Fibroblast of lung (primary cell): ENCODE data around the gene GAB2. TPM values are rescaled to one million over a fixed set of nuclear protein-coding genes. Genes with fewer than 3 reads are reported as not detected.

ENCODE experiments used
- DNase-seq, 2 donors: peaks; one replicate each; pipeline versions ENCODE4 v3.0.0 to v3.0.0-alpha.2; 2010; ENCODE audit warnings: low read depth in 2 of 2
- H2AFZ ChIP-seq: 2 replicates; pipeline ENCODE4 v1.5.1; 2012; ENCODE audit warnings: low read length, control low read depth, inconsistent platforms
- H3K27ac ChIP-seq: 2 replicates; pipeline ENCODE4 v1.5.1; 2011; ENCODE audit warnings: low read length, control low read depth; ENCODE audit not compliant: insufficient read depth
- H3K27me3 ChIP-seq: 2 replicates; pipeline ENCODE4 v1.5.1; 2011; ENCODE audit warnings: mild to moderate bottlenecking, low read length; ENCODE audit not compliant: control insufficient read depth, insufficient read depth
- H3K36me3 ChIP-seq: 2 replicates; pipeline ENCODE4 v1.5.1; 2011; ENCODE audit warnings: low read length; ENCODE audit not compliant: control insufficient read depth, insufficient read depth
- H3K4me1 ChIP-seq: 2 replicates; pipeline ENCODE4 v1.5.1; 2011; ENCODE audit warnings: low read length; ENCODE audit not compliant: control insufficient read depth, insufficient read depth; ENCODE audit errors: extremely low read depth
- H3K4me2 ChIP-seq: 2 replicates; pipeline ENCODE4 v1.5.1; 2011; ENCODE audit warnings: low read length, control low read depth; ENCODE audit not compliant: insufficient read depth; ENCODE audit errors: extremely low read depth
- H3K4me3 ChIP-seq, 4 experiments: fragments of 200-600 bp in 1 of 4; sonication (generic) in 1 of 4; replicated peaks in 1 of 4; 2 replicates each; pipeline ENCODE4 v1.5.1; 2011 to 2016; ENCODE audit warnings: low read length in 4 of 4, low read depth in 3 of 4, mild to moderate bottlenecking in 3 of 4, control low read depth in 2 of 4, inconsistent platforms in 1 of 4, mixed read lengths in 1 of 4; ENCODE audit not compliant: insufficient read depth in 1 of 4; ENCODE audit errors: control extremely low read depth in 1 of 4
- H3K79me2 ChIP-seq: 2 replicates; pipeline ENCODE4 v1.5.1; 2012; ENCODE audit warnings: mild to moderate bottlenecking, low read length, inconsistent platforms; ENCODE audit not compliant: control insufficient read depth, insufficient read depth
- H3K9ac ChIP-seq: 2 replicates; pipeline ENCODE4 v1.5.1; 2011; ENCODE audit warnings: mild to moderate bottlenecking, low read length, control low read depth; ENCODE audit not compliant: insufficient read depth
- H3K9me3 ChIP-seq: 2 replicates; pipeline ENCODE4 v1.5.1; 2012; ENCODE audit warnings: low read depth, low read length; ENCODE audit not compliant: control insufficient read depth, insufficient read depth
- H4K20me1 ChIP-seq: 2 replicates; pipeline ENCODE4 v1.5.1; 2011; ENCODE audit warnings: low read length; ENCODE audit not compliant: control insufficient read depth, insufficient read depth; ENCODE audit errors: extremely low read depth
- EZH2 ChIP-seq: IDR thresholded peaks from 2 replicates; pipeline ENCODE4 v1.5.1; 2012; ENCODE audit warnings: low read length, control low read depth, mild to moderate bottlenecking; ENCODE audit errors: missing control alignments
- polyA plus RNA-seq, 2 donors: library from polyadenylated mRNA; depleted of rRNA in 1 of 2; stranded (reverse) in 1 of 2; unstranded in 1 of 2; fragments of >200 nt; gene quantifications; 2 replicates each; pipeline ENCODE4 v1.2.1, GENCODE V29; 2011 to 2012; ENCODE audit warnings: missing spikeins in 1 of 2
- total RNA-seq: library from RNA; depleted of rRNA; stranded (reverse); fragments of >200 nt; gene quantifications from 2 replicates; pipeline ENCODE4 v1.2.1, GENCODE V29; 2014
- TF ChIP-seq, protein P1 (sequence below), 2 donors: IDR thresholded peaks in 1 of 2; conservative IDR thresholded peaks in 1 of 2; 1 replicate in 1 of 2; 2 replicates in 1 of 2; pipeline ENCODE4 v1.5.1; 2011 to 2012; ENCODE audit warnings: low read length in 2 of 2, control low read depth in 1 of 2, inconsistent platforms in 1 of 2, low read depth in 1 of 2, mild to moderate bottlenecking in 1 of 2

The GAB2 gene
- total and polyA plus RNA-seq, 2 donors (not counting 1 experiment from before 2014, with no cell fraction given), result 7.1 to 14.0 TPM

DNA sequence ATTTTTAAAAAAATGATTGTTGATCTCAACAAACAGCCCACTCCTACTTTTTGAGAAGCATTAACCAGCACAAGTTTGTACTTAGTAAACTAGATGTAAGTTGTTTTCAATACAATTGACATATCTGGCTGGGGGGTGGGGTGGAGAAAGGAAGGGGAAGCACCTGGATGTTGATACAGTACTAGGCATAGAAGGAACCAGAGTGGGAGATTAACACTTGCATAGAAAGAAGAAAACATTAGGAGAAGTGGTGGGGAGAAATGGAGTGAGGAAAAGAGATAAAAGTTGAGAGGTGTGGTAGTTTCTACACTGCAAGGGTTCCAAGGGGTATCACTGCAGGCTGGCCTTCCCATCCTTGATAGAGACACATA is 10.6 kb upstream of the GAB2 start:
- Histone ChIP-seq H3K27ac (no peak overlapping the region), H3K4me3 (no peak overlapping the region), H3K4me2 (no peak overlapping the region), H3K27me3 (no peaks in the 10 kb centered on the region), H2AFZ (no peak overlapping the region), H4K20me1 (no peaks in the 10 kb centered on the region), H3K9me3 (no peaks in the 10 kb centered on the region), H3K4me1 (peaks cover 2% of the 10 kb centered on the region), H3K9ac (no peak overlapping the region), H3K36me3 (no peaks in the 10 kb centered on the region), H3K79me2 (no peaks in the 10 kb centered on the region)
- TF ChIP-seq EZH2, result no peak
- TF ChIP-seq, protein P1, sequence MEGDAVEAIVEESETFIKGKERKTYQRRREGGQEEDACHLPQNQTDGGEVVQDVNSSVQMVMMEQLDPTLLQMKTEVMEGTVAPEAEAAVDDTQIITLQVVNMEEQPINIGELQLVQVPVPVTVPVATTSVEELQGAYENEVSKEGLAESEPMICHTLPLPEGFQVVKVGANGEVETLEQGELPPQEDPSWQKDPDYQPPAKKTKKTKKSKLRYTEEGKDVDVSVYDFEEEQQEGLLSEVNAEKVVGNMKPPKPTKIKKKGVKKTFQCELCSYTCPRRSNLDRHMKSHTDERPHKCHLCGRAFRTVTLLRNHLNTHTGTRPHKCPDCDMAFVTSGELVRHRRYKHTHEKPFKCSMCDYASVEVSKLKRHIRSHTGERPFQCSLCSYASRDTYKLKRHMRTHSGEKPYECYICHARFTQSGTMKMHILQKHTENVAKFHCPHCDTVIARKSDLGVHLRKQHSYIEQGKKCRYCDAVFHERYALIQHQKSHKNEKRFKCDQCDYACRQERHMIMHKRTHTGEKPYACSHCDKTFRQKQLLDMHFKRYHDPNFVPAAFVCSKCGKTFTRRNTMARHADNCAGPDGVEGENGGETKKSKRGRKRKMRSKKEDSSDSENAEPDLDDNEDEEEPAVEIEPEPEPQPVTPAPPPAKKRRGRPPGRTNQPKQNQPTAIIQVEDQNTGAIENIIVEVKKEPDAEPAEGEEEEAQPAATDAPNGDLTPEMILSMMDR (conservative IDR thresholded peaks at IDR 0.05 in 1 of 2, IDR thresholded peaks at IDR 0.05 in 1 of 2; ENCODE audit: low read depth in 1 of 2, low read length in 2 of 2), result no peak
- DNase-seq, result no peak

DNA sequence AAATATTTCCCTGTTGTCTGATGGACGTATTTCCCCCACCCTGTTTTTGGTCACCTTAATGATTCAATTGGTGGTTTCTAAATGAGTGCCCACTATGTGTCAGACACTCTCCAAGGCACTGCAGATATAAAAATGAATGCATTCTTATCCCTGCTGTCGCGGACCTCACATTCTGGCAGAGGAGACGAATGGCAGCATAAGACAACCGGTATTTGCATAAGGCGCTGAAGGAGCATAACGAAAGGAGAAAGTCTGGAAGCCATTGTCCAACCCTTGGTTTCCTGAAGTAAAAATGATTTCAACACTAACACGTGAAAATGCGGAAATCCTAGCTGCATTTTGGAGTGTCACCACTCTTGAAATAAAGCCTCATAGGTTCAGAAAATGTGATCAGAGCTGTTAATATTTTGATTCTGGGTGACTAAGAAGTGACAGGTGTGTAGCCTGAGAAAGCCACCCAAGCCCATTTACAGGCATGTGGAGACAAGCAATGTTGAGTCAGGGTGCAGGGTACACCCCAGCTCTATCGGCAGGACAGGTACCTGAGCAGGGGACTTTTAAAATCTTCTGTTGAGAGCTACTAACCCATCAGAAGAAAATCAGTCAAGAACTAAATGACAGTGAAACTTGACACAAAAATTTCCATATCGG is 10.1 kb upstream of the GAB2 start:
- no peak overlapping the region for H3K27ac ChIP-seq
- H3K9me3 ChIP-seq, result no peaks in the 10 kb centered on the region
- TF ChIP-seq, protein P1 (conservative IDR thresholded peaks at IDR 0.05 in 1 of 2, IDR thresholded peaks at IDR 0.05 in 1 of 2; ENCODE audit: low read depth in 1 of 2, low read length in 2 of 2), result no peak
- no peak for TF ChIP-seq EZH2
- H3K36me3 ChIP-seq, result no peaks in the 10 kb centered on the region
- no peak for DNase-seq
- H4K20me1 ChIP-seq, result no peaks in the 10 kb centered on the region
- peaks cover 2% of the 10 kb centered on the region for H3K4me1 ChIP-seq
- H2AFZ ChIP-seq, result no peak overlapping the region
- no peak overlapping the region for H3K4me3 ChIP-seq
- no peaks in the 10 kb centered on the region for H3K27me3 ChIP-seq
- no peaks in the 10 kb centered on the region for H3K79me2 ChIP-seq
- H3K4me2 ChIP-seq, result no peak overlapping the region
- no peak overlapping the region for H3K9ac ChIP-seq

DNA sequence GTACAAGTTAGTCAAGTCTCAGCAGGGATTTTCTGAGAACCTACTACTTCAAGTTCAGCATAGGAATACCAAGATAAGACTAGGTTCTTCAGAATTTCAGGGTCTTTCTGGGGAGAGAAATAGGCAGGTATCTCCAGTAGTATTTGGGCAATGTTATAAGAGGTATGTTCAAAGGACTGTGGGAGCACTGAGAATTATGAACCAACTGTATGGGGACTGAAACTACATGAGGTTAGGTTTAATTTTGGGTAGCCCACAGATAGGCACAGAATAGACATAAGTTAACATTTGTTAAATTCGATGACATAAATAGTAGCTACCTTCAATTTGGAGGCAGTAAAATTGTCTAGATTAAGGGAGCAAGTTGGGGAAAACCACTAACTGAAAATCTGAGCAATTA is 9.2 kb upstream of the GAB2 start:
- no peak overlapping the region for H2AFZ ChIP-seq
- no peaks in the 10 kb centered on the region for H3K4me1 ChIP-seq
- no peaks in the 10 kb centered on the region for H3K79me2 ChIP-seq
- no peak overlapping the region for H3K9ac ChIP-seq
- no peak for TF ChIP-seq EZH2
- TF ChIP-seq, protein P1 (conservative IDR thresholded peaks at IDR 0.05 in 1 of 2, IDR thresholded peaks at IDR 0.05 in 1 of 2; ENCODE audit: low read depth in 1 of 2, low read length in 2 of 2), result no peak
- no peak overlapping the region for H3K4me2 ChIP-seq
- no peaks in the 10 kb centered on the region for H3K27me3 ChIP-seq
- no peak overlapping the region for H3K27ac ChIP-seq
- no peak for DNase-seq
- H3K36me3 ChIP-seq, result no peaks in the 10 kb centered on the region
- H3K4me3 ChIP-seq, result no peak overlapping the region
- H4K20me1 ChIP-seq, result no peaks in the 10 kb centered on the region
- H3K9me3 ChIP-seq, result no peaks in the 10 kb centered on the region
